HepG2 (cell line): ENCODE results near the gene COL5A1. TPM values are rescaled to one million over a fixed set of nuclear protein-coding genes. Genes with fewer than 3 reads are reported as not detected.

ENCODE experiments used
- ATAC-seq: fragments of 200-7000 bp; cut with Tn5 transposase; 3 replicates; pipeline ENCODE4 v1.9.1; 2020; ENCODE audit warnings: mild to moderate bottlenecking, moderate library complexity
- BruUV-seq: library from RNA; stranded (reverse); fragments of 400-500 nt; replicated peaks from 2 replicates; lab custom pipeline; 2021; lab: Mats Ljungman, UMichigan
- CTCF ChIA-PET: fragments of 300-600 bp; formaldehyde crosslinking; extraction: SDS; loops from one replicate; lab custom pipeline; 2021; ENCODE audit warnings: low total read pairs, inconsistent platforms, low intra/inter-chr PET ratio; lab: Yijun Ruan, JAX
- POLR2A ChIA-PET: fragments of 350-600 bp; sonication (Branson Sonifier 250); formaldehyde crosslinking; loops from one replicate; lab custom pipeline; 2020; ENCODE audit warnings: antibody characterized with exemption, inconsistent platforms; lab: Yijun Ruan, JAX
- DNase-seq: peaks from one replicate; pipeline ENCODE4 v3.0.0-alpha.2; 2015; ENCODE audit warnings: low spot score
- FAIRE-seq: peaks from 3 replicates; lab custom pipeline; 2011; peaks lifted over from hg19 to GRCh38; lab: Jason Lieb, UNC
- H2AFZ ChIP-seq: one replicate; pipeline ENCODE4 v1.6.1; 2011; ENCODE audit warnings: low read length, inconsistent platforms
- H3K27ac ChIP-seq: fragments of 300-600 bp; 3 replicates; pipeline ENCODE4 v1.8.0; 2011; ENCODE audit warnings: mixed run types, mild to moderate bottlenecking, mixed read lengths, low read length, inconsistent platforms; ENCODE audit not compliant: insufficient read depth; ENCODE audit errors: extremely low read length
- H3K27me3 ChIP-seq, 2 experiments: fragments of 200-600 bp in 1 of 2; 2 replicates in 1 of 2; 3 replicates in 1 of 2; pipeline versions ENCODE4 v1.6.0 to v1.8.0; 2011; ENCODE audit warnings: low read length in 2 of 2, mild to moderate bottlenecking in 2 of 2, moderate library complexity in 2 of 2, inconsistent platforms in 1 of 2; ENCODE audit not compliant: insufficient read depth in 2 of 2, control insufficient read depth in 1 of 2
- H3K36me3 ChIP-seq, 2 experiments: fragments of 200-600 bp in 1 of 2; replicated peaks in 1 of 2; 2 replicates in 1 of 2; 3 replicates in 1 of 2; pipeline versions ENCODE4 v1.5.1 to v1.8.0; 2011; ENCODE audit warnings: low read length in 2 of 2, inconsistent platforms in 1 of 2; ENCODE audit not compliant: insufficient read depth in 2 of 2, control insufficient read depth in 1 of 2
- H3K4me1 ChIP-seq: 2 replicates; pipeline ENCODE4 v1.5.1; 2012; ENCODE audit warnings: low read length, inconsistent platforms; ENCODE audit not compliant: insufficient read depth
- H3K4me2 ChIP-seq: 2 replicates; pipeline ENCODE4 v1.6.0; 2011; ENCODE audit warnings: low read depth, low read length, inconsistent platforms
- H3K4me3 ChIP-seq, 3 experiments: fragments of 200-600 bp in 1 of 3; sonication (generic), shearing (Covaris generic) in 1 of 3; replicated peaks in 1 of 3; 2 replicates each; pipeline ENCODE4 v1.5.1; 2011 to 2016; ENCODE audit warnings: low read length in 3 of 3, inconsistent platforms in 2 of 3, low read depth in 2 of 3, mild to moderate bottlenecking in 2 of 3, control low read depth in 1 of 3, mixed read lengths in 1 of 3; ENCODE audit not compliant: insufficient read depth in 1 of 3
- H3K79me2 ChIP-seq: one replicate; pipeline ENCODE4 v1.6.1; 2011; ENCODE audit warnings: low read length, inconsistent platforms; ENCODE audit not compliant: insufficient read depth
- H3K9ac ChIP-seq: 2 replicates; pipeline ENCODE4 v1.6.0; 2011; ENCODE audit warnings: mild to moderate bottlenecking, low read depth, low read length, inconsistent platforms; ENCODE audit not compliant: insufficient read depth
- H3K9me3 ChIP-seq: 2 replicates; pipeline ENCODE4 v1.5.1; 2012; ENCODE audit warnings: mild to moderate bottlenecking, low read length
- H4K20me1 ChIP-seq: 2 replicates; pipeline ENCODE4 v1.6.0; 2011; ENCODE audit warnings: inconsistent platforms, mild to moderate bottlenecking, low read length, moderate library complexity; ENCODE audit not compliant: insufficient read depth
- ATAD3A ChIP-seq: sonication (generic); formaldehyde crosslinking; IDR thresholded peaks from 2 replicates; pipeline ENCODE4 v1.4.0; 2020; ENCODE audit warnings: missing genetic modification reagents
- DNMT1 ChIP-seq: sonication (generic); formaldehyde crosslinking; IDR thresholded peaks from 2 replicates; pipeline ENCODE4 v1.5.1; 2020; ENCODE audit warnings: mild to moderate bottlenecking, missing genetic modification reagents
- DR1 ChIP-seq: sonication (generic); formaldehyde crosslinking; IDR thresholded peaks from 2 replicates; pipeline ENCODE4 v1.8.0; 2021; ENCODE audit warnings: mild to moderate bottlenecking, missing genetic modification reagents, inconsistent platforms
- NR2F2 ChIP-seq: IDR thresholded peaks from 2 replicates; pipeline ENCODE4 v1.6.1; 2012; ENCODE audit warnings: low read depth, inconsistent platforms, borderline replicate concordance
- POLR2AphosphoS2 ChIP-seq: IDR thresholded peaks from 2 replicates; pipeline ENCODE4 v1.6.1; 2011; ENCODE audit warnings: low read depth, low read length, improper control_type of control experiment
- RARG ChIP-seq: sonication (generic); formaldehyde crosslinking; IDR thresholded peaks from 2 replicates; pipeline ENCODE4 v1.4.0; 2020; ENCODE audit warnings: low read depth, mild to moderate bottlenecking, missing genetic modification reagents
- ZFP41 ChIP-seq: sonication (generic); formaldehyde crosslinking; IDR thresholded peaks from 2 replicates; pipeline ENCODE4 v1.4.0; 2020; ENCODE audit warnings: mild to moderate bottlenecking, missing genetic modification reagents, borderline replicate concordance
- ZNF318 ChIP-seq: sonication (generic); formaldehyde crosslinking; IDR thresholded peaks from 2 replicates; pipeline ENCODE4 v1.4.0; 2020; ENCODE audit warnings: mild to moderate bottlenecking, missing genetic modification reagents
- ZNF430 ChIP-seq: sonication (generic); formaldehyde crosslinking; IDR thresholded peaks from 2 replicates; pipeline ENCODE4 v1.9.0; 2021; ENCODE audit warnings: mild to moderate bottlenecking, missing genetic modification reagents
- WGBS: methylation state at CpG from one replicate; pipeline ENCODE4 v1.1.6; 2017; ENCODE audit warnings: low lambda C conversion rate; 5-methylcytosine and 5-hydroxymethylcytosine counted together
- in situ Hi-C: cut with HindIII; loops from 2 replicates; pipeline ENCODE4 v1.10.0; 2017; ENCODE audit warnings: low pct_unique_long_range_greater_than_20kb; ENCODE audit not compliant: extremely low pct_ligation_motif_present
- intact Hi-C: fragments of 100-400 bp; cut with micrococcal nuclease; formaldehyde crosslinking; loops from one replicate; pipeline ENCODE4 v1.10.0; 2022; ENCODE audit not compliant: unreplicated experiment
- polyA plus RNA-seq, 8 experiments: library from polyadenylated mRNA; depleted of rRNA in 3 of 8; stranded (reverse) in 7 of 8; unstranded in 1 of 8; fragments of >200 nt; fragmentation: Illumina TruSeq in 4 of 8; extraction: Trizol in 4 of 8; gene quantifications; 2 replicates each; pipeline versions ENCODE4 v1.2.1 to v1.2.3, GENCODE V29; 2011 to 2016; ENCODE audit warnings: low read depth in 4 of 8, missing spikeins in 1 of 8, mixed read lengths in 1 of 8; ENCODE audit not compliant: insufficient read depth in 1 of 8
- total RNA-seq, 5 experiments: library from RNA; depleted of rRNA; stranded (reverse); fragments of >200 nt; fragmentation: Illumina TruSeq; extraction: Trizol; gene quantifications; 2 replicates each; pipeline ENCODE4 v1.2.3, GENCODE V29; 2016; ENCODE audit warnings: low read depth in 1 of 5
- TF ChIP-seq, protein P1 (sequence below): sonication (generic); formaldehyde crosslinking; IDR thresholded peaks from 2 replicates; pipeline ENCODE4 v1.8.0; 2022; ENCODE audit warnings: mild to moderate bottlenecking, missing genetic modification reagents, moderate library complexity
- TF ChIP-seq, protein P2 (sequence below): IDR thresholded peaks from 2 replicates; pipeline ENCODE4 v1.4.0; 2020; ENCODE audit warnings: mild to moderate bottlenecking, missing genetic modification reagents

Gene COL5A1
- total and polyA plus RNA-seq, 2 of the 13 experiments (the other 11 are each of a cell fraction or from before 2014, with no cell fraction given) = not detected

- peaks cover 5 to 11% of the 10 kb centered on the region in 2 experiments; a peak in 3 of 5 replicates for H3K27me3 ChIP-seq
- H3K4me1 ChIP-seq = peaks cover 35% of the 10 kb centered on the region
- H3K9ac ChIP-seq = no peak overlapping the region
- H2AFZ ChIP-seq = no peak overlapping the region
- no peaks in the 10 kb centered on the region for H3K36me3 ChIP-seq
- intact Hi-C loops (no loop called here), in situ Hi-C loops (no loop called here)
- FAIRE-seq (no peak), DNase-seq (no peak), ATAC-seq (peak; percentile 12; the same call in 1 of the 3 replicates)
- no peaks in the 10 kb centered on the region for H3K79me2 ChIP-seq
- H3K4me2 ChIP-seq = no peak overlapping the region
- H4K20me1 ChIP-seq = no peaks in the 10 kb centered on the region
- ChIA-PET POLR2A (no interaction called here), CTCF (no interaction called here)
- no peak overlapping the region for H3K4me3 ChIP-seq
- no peak overlapping the region for H3K27ac ChIP-seq
- WGBS = 32% methylated on average over 21 of the region's 25 CpGs
- H3K9me3 ChIP-seq = no peaks in the 10 kb centered on the region
- no TSS peak for BruUV-seq
- TF ChIP-seq DR1 (CRISPR knock-in tag) (no peak), ZNF430 (no peak), ZFP41 (CRISPR knock-in tag) (no peak), NR2F2 (no peak), ATAD3A (CRISPR knock-in tag) (no peak), DNMT1 (CRISPR knock-in tag) (no peak), ZNF318 (CRISPR knock-in tag) (no peak), POLR2AphosphoS2 (no peak), RARG (CRISPR knock-in tag) (no peak)
- TF ChIP-seq, protein P1, sequence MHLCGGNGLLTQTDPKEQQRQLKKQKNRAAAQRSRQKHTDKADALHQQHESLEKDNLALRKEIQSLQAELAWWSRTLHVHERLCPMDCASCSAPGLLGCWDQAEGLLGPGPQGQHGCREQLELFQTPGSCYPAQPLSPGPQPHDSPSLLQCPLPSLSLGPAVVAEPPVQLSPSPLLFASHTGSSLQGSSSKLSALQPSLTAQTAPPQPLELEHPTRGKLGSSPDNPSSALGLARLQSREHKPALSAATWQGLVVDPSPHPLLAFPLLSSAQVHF (CRISPR knock-in tag) = no peak
- TF ChIP-seq, protein P2, sequence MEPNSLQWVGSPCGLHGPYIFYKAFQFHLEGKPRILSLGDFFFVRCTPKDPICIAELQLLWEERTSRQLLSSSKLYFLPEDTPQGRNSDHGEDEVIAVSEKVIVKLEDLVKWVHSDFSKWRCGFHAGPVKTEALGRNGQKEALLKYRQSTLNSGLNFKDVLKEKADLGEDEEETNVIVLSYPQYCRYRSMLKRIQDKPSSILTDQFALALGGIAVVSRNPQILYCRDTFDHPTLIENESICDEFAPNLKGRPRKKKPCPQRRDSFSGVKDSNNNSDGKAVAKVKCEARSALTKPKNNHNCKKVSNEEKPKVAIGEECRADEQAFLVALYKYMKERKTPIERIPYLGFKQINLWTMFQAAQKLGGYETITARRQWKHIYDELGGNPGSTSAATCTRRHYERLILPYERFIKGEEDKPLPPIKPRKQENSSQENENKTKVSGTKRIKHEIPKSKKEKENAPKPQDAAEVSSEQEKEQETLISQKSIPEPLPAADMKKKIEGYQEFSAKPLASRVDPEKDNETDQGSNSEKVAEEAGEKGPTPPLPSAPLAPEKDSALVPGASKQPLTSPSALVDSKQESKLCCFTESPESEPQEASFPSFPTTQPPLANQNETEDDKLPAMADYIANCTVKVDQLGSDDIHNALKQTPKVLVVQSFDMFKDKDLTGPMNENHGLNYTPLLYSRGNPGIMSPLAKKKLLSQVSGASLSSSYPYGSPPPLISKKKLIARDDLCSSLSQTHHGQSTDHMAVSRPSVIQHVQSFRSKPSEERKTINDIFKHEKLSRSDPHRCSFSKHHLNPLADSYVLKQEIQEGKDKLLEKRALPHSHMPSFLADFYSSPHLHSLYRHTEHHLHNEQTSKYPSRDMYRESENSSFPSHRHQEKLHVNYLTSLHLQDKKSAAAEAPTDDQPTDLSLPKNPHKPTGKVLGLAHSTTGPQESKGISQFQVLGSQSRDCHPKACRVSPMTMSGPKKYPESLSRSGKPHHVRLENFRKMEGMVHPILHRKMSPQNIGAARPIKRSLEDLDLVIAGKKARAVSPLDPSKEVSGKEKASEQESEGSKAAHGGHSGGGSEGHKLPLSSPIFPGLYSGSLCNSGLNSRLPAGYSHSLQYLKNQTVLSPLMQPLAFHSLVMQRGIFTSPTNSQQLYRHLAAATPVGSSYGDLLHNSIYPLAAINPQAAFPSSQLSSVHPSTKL = no peak
These were observed 48.1 kb upstream of the COL5A1 start for GRCh38 chr9:134593286-134594077.
